Epithelial cell of esophagus (primary cell): ENCODE results near the gene CCR6.

Experiments used
- DNase-seq: peaks from one replicate; pipeline ENCODE4 v3.0.0; 2010; ENCODE audit warnings: low read depth
- H3K4me3 ChIP-seq: 2 replicates; pipeline ENCODE4 v1.5.1; 2011; ENCODE audit warnings: mild to moderate bottlenecking, low read length, control low read depth
- TF ChIP-seq, protein P1 (sequence below): IDR thresholded peaks from 2 replicates; pipeline ENCODE4 v1.5.1; 2011; ENCODE audit warnings: low read depth, mild to moderate bottlenecking, low read length, control low read depth, inconsistent platforms; ENCODE audit not compliant: insufficient read depth; ENCODE audit errors: missing control alignments

CCR6 gene

DNA sequence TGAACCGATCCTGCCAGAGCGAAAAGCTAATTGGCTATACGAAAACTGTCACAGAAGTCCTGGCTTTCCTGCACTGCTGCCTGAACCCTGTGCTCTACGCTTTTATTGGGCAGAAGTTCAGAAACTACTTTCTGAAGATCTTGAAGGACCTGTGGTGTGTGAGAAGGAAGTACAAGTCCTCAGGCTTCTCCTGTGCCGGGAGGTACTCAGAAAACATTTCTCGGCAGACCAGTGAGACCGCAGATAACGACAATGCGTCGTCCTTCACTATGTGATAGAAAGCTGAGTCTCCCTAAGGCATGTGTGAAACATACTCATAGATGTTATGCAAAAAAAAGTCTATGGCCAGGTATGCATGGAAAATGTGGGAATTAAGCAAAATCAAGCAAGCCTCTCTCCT, 14.2 kb downstream of the CCR6 start:
- H3K4me3 ChIP-seq, result no peak overlapping the region
- DNase-seq, result no peak
- TF ChIP-seq, protein P1, sequence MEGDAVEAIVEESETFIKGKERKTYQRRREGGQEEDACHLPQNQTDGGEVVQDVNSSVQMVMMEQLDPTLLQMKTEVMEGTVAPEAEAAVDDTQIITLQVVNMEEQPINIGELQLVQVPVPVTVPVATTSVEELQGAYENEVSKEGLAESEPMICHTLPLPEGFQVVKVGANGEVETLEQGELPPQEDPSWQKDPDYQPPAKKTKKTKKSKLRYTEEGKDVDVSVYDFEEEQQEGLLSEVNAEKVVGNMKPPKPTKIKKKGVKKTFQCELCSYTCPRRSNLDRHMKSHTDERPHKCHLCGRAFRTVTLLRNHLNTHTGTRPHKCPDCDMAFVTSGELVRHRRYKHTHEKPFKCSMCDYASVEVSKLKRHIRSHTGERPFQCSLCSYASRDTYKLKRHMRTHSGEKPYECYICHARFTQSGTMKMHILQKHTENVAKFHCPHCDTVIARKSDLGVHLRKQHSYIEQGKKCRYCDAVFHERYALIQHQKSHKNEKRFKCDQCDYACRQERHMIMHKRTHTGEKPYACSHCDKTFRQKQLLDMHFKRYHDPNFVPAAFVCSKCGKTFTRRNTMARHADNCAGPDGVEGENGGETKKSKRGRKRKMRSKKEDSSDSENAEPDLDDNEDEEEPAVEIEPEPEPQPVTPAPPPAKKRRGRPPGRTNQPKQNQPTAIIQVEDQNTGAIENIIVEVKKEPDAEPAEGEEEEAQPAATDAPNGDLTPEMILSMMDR, result no peak

DNA sequence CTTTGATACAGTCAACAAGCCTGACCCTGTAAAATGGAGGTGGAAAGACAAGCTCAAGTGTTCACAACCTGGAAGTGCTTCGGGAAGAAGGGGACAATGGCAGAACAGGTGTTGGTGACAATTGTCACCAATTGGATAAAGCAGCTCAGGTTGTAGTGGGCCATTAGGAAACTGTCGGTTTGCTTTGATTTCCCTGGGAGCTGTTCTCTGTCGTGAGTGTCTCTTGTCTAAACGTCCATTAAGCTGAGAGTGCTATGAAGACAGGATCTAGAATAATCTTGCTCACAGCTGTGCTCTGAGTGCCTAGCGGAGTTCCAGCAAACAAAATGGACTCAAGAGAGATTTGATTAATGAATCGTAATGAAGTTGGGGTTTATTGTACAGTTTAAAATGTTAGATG, 15.0 kb downstream of the CCR6 start:
- DNase-seq, result no peak
- H3K4me3 ChIP-seq, result no peak overlapping the region
- TF ChIP-seq, protein P1, result no peak

DNA sequence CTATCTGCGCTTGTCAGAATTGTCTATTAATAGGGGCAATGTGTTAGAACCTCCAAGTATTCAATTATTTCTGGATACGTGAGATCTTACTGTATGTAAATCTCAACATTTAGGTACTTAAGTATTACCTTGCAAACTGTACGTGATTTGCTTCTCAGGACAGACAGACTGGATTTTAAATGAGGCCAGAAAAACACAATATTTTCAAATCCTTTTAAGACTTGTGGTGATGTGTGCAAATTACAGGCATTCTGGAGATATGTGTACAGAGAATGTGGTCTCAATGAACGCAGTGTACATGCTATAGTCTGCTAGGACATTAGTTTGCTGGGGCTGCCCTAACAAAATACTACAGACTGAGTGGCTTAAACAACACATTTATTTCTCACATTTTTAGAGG, 16.9 kb downstream of the CCR6 start:
- no peak overlapping the region for H3K4me3 ChIP-seq
- TF ChIP-seq, protein P1, result no peak
- no peak for DNase-seq

DNA sequence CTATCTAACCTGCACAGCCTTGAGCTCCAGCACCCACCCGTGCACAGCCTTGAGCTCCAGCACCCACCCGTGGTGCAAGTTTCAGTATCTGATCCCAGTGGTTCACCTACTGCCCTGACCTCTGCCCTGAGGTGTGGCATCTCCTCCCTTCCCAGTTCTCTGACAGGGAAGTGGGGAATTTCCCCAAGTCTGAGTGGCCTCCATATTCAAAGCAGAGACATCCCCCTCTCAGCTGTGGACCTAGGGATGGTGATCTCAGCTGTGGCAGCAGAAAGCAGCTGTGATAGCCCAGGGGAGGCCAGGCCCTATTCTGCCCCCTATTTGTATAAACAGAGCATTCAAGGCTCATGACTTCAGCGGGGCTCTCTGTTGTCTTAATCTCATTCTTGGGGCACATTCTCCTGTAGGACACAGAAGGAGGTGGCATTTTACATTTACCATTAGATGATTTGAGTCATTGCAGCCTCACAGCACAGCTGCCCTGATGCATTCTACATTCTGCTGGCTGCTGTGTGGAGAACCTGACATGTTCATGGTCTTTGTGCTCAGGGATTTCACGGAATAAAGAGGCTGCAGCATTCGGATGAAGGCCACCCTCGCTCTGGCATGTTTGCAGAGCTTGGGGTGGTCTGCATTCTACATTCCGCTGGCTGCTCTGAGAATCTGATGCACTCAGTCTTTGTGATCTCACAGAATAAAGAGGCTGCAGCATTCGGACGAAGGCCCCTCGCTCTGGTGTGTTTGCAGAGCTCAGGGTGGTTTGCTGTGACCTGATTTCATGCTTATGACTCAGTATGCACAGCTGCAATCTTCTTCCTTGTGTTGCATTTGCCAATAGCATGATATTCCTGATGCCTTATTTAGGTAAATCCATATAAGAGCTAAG, 17.9 kb downstream of the CCR6 start:
- H3K4me3 ChIP-seq, result no peak overlapping the region
- TF ChIP-seq, protein P1, result no peak

DNA sequence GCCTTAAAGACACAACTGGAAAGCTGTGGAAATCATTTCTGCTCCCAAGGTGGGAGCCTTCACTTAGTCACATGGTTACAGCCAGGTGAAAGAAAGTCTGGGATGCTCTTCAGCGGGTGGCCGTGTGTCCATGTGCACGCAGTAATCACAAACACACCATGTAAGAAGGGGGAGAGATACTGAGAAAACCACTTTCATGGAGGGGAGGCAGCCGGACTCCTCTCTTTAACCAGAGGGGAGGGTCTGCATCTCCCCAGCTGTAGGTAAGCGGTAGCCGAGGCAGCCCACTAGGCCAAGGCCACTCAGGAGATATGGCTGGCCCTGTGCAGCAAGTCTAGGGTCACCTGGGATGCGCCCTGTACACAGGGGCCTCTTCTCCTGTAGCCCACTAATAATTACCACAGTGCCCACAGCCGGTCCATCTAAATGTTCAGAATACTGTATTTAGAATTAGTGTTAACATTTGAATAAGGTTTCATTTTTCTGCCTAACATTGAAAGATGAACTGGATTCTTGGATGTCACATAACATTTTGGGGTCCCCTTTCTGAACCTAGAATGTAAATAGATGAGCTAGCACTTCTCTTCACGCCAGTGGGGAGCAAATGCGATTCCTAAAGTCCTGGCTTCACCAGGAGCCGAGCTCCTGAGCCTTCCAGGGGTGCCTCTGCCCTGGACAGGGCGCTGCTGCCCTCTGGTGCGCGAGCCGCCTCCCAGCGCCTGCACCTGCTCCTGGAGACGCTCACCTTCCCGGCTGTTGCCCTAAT, 19.0 kb downstream of the CCR6 start:
- TF ChIP-seq, protein P1, result peak; percentile 69
- DNase-seq, result peak; percentile 31
- H3K4me3 ChIP-seq, result no peak overlapping the region

More for the DNA sequence above, 17.9 kb downstream of the CCR6 start:
- peak; percentile 9 for DNase-seq

DNA sequence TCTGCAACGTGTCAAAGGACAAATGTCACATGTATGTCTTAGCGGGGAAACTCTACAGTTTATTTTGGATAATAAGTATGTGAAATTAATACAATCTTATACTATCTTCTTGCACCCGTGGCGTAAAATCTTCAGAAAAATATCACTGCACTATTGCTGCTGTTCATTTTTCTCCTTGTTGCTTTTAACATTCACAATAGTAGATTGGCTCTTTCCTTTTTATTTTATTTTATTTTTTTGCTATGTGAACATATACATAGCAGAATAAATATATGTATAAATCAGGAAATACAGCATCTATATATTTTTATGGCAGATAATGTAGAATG, 19.5 kb downstream of the CCR6 start:
- no peak for DNase-seq
- H3K4me3 ChIP-seq, result no peak overlapping the region
- TF ChIP-seq, protein P1, result no peak
